KBM-7 (cell line): ENCODE data around the gene C5orf24.
A peak's percentile ranks its signal among the peaks of the same experiment; 100 is the strongest.
"Not testable (repeated sequence)": the region's sequence is repeated elsewhere in the genome, so short reads cannot be mapped to it uniquely, and the experiment has no call there.

Source experiments
- DNase-seq: peaks from one replicate; pipeline ENCODE4 v3.0.0-alpha.2; 2015
- in situ Hi-C: fragments of 300-500 bp; cut with MboI; formaldehyde crosslinking; loops from 2 replicates; pipeline ENCODE4 v1.14.3; 2020; ENCODE audit warnings: low sequenced_read_pairs, low pct_unique_long_range_greater_than_20kb, mixed read lengths

Gene C5orf24

DNA sequence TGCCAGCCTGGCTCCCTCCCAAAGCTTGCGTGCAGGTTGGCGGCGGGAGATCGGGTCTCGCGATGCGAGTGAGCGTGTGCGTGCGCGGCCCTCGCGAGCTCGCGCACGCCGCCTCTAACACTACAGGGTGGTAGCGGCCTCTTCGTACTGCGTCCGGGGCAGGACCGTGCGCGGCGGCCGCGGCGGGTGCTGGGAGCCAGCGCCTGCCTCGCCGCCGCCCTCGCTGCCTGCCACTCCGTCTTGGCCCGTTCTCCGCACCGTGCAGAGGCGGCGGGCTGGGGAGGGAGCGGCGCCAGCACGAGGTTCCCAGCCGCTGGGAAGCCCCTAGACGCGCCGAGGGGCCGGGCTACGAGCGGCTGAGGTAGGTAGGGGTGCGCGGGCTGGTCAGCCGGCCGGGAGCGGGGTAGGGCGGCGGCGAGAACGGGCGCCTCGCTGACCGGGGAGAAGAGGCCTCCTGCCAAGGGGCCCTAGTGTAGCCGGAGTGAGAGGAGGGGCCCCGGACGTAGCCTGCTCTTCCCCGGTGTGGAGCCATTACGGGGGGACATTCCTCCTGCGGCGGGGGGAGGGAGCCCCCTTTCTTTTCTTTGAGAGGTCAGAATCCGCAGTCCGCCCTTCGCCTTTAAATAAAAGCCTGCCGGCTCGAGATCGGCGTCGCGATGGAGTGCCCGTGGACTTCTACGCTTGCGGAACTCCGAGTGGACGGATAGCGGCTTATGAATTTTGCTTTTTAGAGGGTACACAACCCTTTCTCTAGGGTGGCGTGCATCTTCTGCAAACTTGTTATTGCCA lies at the start of gene C5orf24:
TSS of gene C5orf24 (plus strand) at position 117 of the 789 bp plus-strand sequence. CDS start 8,933 bp downstream, outside the sequence.
- in situ Hi-C loops, result no loop called here
- DNase-seq, result peak; percentile 96

DNA sequence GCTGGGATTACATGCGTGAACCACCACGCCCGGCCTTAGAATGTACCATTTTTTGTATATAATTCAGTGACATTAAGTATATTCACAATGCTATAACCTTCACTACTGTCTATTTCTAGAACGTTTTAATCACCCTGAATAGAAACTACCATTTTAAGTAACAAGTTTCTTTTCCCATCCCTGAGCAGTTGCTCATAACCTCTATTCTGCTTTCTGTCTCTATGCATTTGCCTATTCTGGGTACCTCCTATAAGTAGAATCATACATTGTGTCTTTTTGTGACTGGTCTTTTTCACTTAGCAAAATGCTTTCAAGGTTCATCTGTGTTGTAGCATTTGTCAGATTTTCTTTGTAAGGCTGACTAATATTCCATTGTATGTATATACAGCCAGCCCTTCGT lies 47.3 kb upstream of the C5orf24 start:
- no peak for DNase-seq
- in situ Hi-C loops, result no loop called here

DNA sequence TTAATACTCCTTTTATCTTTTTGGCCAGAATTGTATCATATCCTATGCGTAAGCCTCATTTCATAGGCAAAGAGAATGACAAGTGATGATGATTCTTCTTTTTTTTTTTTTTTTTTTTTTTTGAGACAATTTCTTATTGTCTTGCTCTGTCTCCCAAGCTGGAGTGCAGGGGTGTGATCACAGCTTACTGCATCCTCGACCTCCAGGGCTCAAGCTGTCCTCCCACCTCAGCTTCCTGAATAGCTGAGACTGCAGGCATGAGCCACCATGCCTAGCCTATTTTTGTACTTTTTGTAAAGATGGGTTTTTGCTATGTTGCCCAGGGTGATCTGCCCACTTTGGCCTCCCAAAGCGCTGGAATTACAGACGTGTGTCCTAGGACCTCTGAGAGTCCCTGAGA lies 41.9 kb upstream of the C5orf24 start:
- in situ Hi-C loops, result no loop called here

DNA sequence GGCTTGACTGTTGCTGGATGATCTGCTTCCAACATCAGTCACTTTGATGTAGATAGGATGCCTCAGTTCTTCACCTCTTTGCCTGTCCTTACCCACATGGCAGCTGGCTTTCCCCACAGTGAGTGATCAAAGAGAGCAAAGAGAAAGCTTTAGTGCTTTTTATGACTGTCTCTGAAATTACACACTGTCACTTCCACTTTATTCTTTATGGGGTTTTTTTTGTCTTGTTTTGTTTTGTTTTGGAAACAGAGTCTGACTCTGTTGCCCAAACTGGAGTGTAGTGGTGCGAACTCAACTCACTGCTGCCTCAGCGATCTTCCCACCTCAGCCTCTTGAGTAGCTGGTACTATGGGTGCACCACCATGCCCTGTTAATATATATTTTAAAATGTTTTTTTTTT lies 32.4 kb upstream of the C5orf24 start:
- in situ Hi-C loops, result no loop called here
- DNase-seq, result peak; percentile 43

More for the DNA sequence above, 41.9 kb upstream of the C5orf24 start:
- no peak for DNase-seq

GRCh38 chr5:134813827-134814226 lies 31.9 kb upstream of the C5orf24 start:
- DNase-seq, result peak; percentile 75
- in situ Hi-C loops, result no loop called here

DNA sequence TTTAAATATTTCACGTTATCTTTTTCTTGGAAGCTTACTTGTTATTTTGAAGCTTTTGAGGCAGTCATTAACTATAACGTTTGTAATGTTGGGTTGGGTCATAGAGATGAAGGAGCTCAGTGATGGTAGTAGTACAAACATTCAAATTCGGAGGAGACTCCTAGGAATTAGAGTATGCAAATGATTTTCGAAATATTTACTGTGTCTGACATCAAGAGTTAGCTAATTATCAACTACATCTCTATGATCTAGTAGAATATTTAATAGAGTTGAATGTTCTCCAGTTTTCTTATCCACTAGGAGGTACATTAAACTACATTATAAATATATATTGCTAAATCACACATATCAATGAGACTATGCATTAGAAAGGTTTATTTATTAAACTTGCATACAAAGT lies 28.8 kb upstream of the C5orf24 start:
- in situ Hi-C loops, result no loop called here
- DNase-seq, result no peak

DNA sequence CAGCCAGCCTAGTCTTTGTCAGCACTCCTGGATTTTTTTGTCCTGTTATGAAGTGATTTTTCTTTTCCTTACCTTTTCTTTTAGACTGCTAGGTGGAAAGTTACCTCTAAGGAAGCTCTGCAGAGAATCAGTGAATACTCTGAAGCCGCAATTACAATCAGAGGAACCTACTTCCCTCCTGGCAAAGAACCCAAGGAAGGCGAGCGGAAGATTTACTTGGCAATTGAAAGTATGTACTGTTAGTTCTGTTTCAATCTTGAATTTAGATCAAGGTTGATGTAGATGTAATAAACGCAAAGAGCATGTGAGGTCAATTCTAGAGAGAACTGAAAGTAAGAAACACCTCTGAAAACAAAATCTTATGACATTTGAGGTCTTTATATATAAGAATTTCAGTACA lies 27.0 kb upstream of the C5orf24 start:
- in situ Hi-C loops, result no loop called here
- no peak for DNase-seq

GRCh38 chr5:134819407-134819963 lies 26.3 kb upstream of the C5orf24 start:
- DNase-seq, result no peak
- in situ Hi-C loops, result no loop called here

- no peak for DNase-seq
- in situ Hi-C loops, result no loop called here
These were observed 23.9 kb upstream of the C5orf24 start for GRCh38 chr5:134821841-134822240.

- no peak for DNase-seq
- in situ Hi-C loops, result no loop called here
These were observed 21.1 kb upstream of the C5orf24 start for GRCh38 chr5:134824681-134825080.

- in situ Hi-C loops, result no loop called here
- DNase-seq, result no peak
These were observed 20.6 kb upstream of the C5orf24 start for GRCh38 chr5:134825212-134825611.

DNA sequence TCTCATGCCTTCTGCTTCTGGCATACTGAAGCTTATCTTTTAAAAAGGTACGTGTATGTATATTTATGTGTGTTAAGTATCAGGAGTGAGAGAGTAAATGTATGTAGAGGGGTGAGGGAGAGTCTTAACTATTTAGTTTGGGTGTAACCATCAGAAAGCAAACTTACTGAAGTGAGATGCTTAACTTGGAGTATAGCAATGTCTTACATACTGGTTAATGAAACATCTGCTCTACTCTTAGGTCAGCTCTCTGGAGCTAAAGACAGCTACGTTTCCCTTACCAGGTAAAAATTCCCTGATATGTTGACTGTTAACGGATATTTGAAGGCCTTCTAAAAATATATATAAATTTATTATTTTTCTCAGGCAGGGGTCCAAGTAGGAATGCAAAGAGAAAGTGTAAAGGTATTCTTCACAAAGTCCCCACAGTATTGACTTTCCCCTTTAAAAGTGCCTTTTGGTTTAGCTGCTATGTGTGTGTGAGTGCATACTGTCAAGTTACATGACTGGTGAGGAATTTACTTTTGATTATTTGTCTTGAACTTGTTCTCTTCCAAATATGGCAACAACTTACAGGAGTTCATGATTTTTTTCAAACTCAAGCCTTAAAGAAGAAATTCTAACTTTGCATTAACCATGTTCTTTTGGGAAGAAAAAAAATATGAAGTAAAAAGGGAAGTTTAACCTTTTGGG lies 12.3 kb upstream of the C5orf24 start:
- in situ Hi-C loops, result no loop called here
- no peak for DNase-seq

GRCh38 chr5:134835623-134836022 lies 10.1 kb upstream of the C5orf24 start:
- in situ Hi-C loops, result no loop called here
- no peak for DNase-seq

DNA sequence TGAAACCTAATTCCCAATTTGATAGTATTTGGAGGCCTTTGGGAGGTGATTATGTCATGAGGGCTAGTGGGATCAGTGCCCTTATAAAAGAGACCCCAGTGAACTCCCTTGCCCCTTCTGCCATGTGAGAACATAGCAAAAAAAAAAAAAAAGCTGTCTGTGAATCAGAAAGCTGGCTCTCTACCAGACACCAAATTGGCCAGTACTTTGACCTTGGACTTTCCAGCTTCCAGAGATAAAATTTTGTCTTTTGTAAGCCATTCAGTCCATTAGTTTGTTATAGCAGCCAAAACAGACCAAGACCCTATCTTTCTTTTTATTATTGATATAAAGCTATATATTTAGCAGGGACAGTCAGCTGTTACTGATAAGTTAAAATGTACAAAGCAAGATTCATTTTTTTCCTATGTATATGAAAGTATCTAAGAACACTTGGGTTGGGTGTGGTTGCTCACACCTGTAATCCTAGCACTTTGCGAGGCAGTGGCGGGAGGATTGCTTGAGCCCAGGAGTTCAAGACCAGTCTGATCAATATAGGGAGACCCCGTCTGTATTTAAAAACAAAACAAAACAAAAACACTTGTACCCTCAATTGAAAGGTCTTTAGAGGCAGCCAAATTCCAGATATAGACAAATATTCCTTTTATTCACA lies 8.1 kb upstream of the C5orf24 start:
- DNase-seq, result no peak
- in situ Hi-C loops, result no loop called here

- in situ Hi-C loops, DNase-seq: not testable (repeated sequence)
These were observed 7.4 kb upstream of the C5orf24 start for GRCh38 chr5:134838361-134838760.

DNA sequence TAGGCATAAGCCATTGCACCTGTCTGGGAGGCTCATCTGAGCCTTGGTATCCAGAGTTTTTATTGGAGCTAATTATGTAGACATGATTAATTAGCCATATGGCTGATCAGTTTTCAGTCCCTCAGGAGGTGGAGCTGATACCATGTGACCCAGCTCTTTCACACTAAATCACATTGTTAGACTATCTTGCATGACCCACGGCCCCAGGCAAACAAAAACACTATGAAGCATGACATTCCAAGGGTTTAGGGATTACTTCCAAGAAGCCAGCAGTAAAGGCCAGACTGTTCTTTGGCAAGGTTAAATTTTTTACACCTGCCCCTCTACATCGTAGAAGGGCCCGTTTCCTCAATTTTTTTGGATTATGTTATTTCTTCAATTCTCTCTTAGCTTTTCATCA lies 5.0 kb upstream of the C5orf24 start:
- DNase-seq, result no peak
- in situ Hi-C loops, result no loop called here

DNA sequence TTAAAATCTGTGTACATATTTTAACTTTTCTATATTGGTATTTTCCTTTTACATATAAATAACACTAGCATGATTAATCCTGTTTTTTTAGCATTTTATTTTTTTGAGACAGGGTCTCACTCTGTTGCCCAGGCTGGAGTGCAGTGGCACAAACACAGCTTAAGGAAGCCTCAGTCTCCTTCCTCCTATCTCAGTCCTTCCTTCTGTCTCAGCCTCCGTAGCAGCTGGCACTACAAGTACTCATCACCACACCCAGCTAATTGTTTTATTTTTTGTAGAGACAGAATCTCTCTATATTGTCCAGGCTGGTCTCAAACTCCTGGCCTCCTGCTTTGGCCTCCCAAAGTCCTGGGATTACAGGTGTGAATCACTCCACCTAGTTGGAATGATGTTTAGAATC lies 1.5 kb upstream of the C5orf24 start:
- in situ Hi-C loops, result no loop called here

DNA sequence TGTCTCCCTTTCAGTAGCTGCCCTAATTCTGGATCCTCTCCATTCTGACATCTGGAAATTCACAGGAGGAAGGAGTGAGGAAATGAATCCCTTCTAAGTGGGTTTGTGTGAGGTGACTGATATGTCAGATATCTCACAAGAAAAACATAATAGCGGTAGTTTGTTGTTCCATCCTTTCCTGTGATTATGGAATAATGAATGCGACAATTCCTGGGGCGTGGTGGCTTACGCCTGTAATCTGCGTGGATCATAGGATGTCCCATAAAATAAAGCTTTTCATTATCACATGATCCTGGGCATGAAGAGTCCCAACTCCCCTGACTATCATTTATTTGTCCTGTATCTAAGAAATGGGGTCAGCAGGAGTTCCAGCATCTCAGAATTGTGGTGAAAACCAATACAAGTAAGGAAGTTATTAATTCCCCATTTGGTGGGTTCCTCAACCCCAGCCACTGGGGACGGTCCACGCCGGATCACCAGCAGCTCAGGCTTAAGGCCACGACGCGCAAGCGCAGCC lies 375 bp upstream of the C5orf24 start:
- DNase-seq, result no peak
- in situ Hi-C loops, result no loop called here

More for the DNA sequence above, 1.5 kb upstream of the C5orf24 start:
- DNase-seq, result no peak

GRCh38 chr5:134846641-134846960 lies 833 bp downstream of the C5orf24 start:
- in situ Hi-C loops, result no loop called here
- no peak for DNase-seq

DNA sequence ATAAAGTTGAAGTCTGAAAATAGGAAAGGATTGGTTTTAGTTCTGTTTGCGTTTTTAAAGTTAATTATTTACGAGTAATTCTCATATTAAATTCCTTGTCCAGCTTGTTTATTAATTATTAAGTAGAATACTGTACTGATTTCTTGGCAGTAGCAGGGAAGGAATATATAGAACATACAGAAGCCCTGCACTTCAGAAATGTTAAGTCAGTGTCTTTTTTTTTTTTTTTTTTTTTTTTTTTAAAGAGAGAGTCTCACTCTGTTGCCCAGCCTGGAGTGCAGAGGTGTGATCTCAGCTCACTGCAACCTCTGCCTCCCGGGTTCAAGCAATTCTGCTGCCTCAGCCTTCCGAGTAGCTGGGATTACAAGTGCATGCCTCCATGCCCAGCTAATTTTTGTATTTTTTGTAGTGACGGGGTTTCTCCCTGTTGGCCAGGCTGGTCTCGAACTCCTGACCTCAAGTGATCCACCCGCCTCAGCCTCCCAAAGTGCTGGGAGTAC lies 3.7 kb downstream of the C5orf24 start:
- in situ Hi-C loops, DNase-seq: not testable (repeated sequence)
